GM19035 (cell line): ENCODE measurements around the gene PDE4D.
"Not testable (repeated sequence)": the region's sequence is repeated elsewhere in the genome, so short reads cannot be mapped to it uniquely, and the experiment has no call there.

ENCODE experiments used
- ATAC-seq: cut with Tn5 transposase; IDR thresholded peaks from one replicate; pipeline ENCODE4 v1.9.1; 2021; ENCODE audit not compliant: unreplicated experiment

The PDE4D gene

DNA sequence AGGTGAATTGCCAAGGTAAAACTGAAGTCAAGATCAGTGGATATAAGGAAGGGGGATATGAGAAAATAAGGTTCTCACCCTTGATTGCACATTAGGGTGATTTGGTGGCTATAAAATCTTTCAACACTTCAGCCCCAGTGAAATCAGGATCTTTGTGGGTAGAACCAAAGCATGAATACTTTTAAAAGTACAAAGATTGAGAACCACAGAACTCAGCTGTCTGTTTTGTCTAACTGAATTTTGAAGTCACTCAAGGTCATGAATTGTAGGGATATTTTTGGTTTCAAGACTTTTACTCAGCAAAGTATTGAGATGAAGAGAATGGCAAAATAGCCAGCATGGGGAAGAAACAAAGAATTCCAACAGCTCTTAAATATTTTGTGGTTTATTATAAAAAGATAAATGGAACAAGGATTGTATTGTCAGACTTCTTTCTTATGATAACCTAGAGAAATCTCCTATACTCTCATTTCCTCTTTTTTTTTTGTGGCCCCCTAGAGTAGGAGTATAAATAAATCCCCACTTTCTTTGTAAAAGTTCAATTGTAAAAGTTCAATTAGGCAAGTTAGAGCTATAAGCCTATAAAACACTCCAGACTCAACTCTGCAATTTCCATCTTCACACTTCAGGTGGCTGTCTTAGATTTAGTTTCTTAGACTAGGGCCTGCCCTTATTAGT lies 272.9 kb downstream of the PDE4D start:
- ATAC-seq: no peak

DNA sequence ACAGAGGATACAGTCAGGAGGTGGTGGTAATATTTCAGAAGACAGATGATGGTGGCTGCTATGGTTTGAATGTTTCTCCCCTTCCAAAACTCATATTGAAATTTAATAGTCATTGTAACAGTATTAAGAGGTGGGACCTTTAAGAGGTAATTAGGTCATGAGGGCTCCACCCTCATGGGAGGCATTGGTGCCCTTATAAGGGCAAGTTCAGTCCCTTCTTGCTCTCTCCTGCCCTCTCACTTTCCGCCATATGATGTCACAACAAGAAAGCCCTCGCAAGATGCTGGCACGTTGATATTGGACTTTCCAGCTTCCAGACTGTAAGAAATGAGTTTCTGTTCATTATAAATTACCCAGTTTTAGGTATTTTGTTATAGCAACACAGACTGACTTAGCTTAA lies 274.9 kb downstream of the PDE4D start:
- ATAC-seq: no peak

DNA sequence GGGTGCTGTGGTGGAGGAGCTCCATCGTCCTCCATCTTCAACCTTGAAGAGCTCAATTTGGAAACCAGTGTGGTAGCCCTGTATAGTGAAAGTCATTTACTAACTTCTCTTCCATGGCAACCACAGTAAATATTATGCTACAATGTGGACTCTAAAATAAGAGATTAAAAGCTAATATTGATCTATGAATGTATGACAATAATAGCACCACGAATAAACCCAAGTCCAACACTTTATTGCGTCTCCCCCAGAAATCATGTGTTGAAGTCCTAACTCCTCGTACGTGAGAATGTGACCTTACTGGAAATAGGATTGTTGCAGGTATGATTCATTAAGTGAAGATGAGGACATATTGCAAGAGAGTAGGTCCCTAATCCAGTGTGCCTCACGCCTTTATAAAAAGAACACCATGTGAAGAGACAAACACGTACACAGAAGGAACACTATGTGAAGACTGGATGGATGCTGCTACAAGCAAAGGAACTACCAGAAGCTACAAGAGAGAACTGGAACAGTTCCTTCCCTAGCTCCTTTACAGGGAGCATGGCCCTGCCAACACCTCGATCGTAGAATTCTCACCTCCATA lies 276.2 kb downstream of the PDE4D start:
- ATAC-seq: no peak

DNA sequence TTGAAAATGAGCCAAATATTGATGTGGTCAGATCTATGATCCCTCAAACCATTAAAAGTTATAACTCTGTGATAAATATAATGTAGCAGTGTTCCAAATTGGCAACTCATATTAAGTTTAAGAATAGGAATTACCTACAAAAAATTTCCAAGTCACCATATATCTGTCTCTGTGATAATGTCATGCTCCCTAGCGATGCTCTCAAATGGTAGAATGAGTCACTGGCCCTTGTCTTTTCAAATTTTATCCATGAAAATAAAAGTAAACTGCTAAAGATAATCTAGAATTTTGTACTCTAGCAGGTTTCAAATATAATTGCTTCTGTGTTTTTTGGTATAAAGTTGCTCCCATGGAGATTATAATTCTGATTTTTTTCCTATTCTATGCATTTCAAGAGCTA lies 277.1 kb downstream of the PDE4D start:
- no peak for ATAC-seq

DNA sequence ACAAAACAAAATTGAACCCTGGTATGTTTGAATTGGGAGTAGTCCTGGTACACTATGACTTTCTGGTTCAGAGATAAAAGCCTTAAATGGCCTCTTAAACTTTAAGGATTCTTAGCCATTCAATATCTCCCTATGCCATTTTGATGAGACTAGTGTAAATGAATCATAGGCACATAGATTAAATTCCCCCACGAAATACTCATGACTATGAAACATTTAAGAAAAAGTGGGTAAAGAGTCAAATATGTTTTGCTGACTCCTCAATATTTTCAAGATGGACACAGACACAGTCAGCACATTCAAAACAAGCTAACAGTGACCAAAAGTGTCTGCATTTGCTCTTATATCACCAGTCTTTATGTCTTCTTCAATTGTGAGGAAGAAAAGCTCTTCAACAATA lies 278.3 kb downstream of the PDE4D start:
- ATAC-seq: no peak

DNA sequence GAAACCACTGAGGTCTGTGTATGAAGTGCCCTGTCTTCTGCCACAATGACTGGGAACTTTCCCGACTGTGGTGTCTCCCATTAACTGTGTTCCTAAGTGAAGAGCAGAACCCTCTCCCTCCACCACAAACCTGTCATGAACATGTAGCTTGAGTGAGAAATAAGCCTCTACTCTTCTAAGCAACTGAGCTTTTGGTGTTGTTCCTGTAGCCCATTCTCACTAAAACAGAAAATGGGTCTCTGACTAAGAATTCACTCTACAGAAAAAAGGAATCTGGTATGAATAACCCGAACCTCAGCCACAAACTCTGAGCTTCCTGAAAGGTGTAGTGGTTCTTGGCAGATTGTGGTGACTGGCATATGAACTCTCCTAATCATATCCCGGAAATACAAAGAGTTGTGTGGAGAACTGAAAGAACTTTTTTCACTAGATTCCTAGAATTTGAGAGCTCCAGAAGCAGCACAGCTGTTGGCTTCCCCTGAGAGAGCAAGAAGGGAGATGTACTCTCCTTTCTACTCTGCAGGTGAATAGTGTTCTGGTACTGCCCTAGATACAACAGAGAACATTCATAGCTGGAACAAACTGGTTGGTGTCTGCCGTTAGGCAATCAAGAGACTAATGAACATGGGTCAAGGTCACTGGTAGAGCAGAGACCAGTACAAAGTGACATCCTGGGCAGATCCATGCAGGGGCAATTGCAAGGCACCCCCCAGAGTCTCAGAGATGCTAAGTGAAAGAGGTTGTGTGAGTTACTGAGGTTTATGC lies 283.8 kb downstream of the PDE4D start:
- no peak for ATAC-seq

DNA sequence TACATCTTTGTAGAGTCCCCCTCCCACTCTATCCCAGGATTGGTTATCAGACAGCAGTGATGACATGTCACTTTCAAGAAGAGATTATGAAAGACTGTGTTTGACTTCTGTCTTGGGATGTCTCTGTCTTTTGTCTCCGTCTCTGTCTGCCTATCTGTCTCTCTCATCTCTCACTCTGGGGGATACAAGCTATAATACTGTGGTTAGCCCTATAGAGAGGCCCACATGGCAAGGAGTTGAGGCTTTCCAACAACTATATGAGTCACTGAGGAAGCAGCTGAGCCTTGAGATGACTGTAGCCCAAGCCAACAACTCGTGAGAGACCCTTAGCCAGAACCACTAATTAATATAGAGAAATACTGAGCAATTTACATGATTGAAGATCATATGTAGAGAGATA lies 284.8 kb downstream of the PDE4D start:
- no peak for ATAC-seq

DNA sequence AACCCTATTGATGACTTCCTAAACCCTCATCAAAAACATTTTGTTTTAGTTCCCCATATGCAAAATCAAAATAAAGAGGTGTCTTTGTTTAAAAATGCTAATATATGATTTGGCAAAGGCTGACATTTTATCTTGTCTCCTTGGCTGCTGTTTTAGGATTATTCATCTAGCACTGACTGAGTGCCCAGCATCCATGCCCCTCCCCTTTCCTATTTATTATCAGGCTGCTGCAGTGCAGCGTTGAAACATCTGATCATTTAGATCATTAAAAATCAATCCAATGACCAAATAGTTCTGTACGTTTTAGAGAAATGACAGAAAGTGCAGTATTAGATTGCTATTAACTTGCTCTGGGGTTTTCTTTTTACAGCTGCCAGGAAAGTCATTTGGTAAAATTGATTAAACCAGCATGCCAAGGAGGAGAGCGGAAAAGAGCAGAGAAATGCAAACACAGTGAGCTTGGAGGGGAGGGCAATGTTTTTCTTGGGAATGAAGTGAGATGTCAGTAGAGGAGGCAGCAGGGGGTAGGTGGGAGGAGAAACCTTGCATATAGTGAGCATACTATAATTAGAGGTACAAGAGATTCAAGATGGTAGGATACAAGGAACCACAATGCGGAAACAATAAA lies 286.3 kb downstream of the PDE4D start:
- no peak for ATAC-seq

DNA sequence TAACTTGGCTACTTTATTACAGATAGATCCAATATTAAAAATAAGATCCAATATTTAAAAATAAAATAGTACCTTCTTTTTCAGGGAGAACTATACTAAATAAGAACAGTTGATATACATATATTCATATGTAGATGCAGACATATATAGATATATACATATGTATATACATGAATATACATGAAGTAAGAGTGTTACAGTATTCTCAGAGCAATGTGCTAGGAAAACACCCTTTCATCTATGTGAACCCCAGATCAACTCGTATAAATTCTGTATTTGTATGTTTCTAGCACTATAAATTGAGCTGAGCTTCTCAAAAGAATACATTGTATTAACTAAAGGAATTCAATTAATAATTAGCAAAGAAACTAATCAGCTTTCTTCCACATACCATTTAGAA lies 287.6 kb downstream of the PDE4D start:
- ATAC-seq: no peak

DNA sequence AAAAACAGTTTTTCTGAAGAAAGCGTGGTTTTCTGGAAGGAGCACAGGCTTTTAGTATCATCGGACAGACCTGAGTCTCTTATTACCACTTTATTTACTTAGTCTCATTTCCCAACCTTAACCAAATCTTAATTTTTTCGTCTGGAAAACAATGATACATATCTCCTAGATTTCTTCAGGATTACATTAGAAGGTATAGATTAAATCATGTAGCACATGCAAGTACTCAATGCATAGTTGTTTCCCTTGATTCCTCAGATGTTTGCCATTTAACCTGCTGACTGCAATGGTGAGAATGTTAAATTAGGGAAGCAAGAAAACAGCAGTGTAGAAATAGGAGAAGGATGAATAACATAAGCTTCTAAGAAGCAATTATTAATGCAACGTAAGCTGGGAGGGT lies 289.4 kb downstream of the PDE4D start:
- no peak for ATAC-seq

DNA sequence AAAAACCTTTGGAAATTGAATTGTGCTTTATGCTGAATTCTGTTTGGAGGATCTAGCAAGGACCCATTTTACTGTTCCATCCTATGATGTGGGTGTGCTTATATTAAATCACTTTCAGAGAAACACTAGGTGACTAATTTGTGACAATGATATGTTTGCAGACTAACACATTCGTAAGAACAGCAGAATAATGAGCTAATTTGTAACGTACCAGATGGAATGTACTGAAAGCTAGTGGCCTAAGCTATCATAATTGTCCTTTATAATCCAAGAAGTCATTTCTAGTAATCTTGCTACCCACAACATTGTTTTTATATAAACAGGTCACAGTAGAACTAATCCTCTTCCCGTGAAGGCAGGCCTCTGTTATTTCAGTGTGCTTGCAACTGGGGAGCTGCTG lies 292.5 kb downstream of the PDE4D start:
- no peak for ATAC-seq

DNA sequence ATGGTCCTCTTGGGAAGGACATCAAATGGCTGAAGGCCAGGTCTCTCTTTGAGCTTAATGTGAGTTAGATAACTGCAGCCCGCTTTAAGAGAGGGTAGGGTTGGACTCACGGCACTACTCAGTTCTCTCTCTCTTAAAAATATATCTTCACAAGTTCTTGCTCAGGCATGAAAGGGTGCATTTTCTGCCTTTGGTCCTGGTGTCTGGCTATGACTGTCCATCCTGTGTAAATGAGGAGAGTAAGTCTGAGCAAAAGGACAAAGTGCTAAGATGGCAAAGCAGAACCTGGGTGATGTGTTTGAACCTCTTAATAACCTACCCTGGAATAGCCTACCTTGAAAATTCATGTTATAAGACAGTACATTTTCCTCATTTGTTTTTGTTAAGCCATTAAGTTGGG lies 293.4 kb downstream of the PDE4D start:
- ATAC-seq: no peak

DNA sequence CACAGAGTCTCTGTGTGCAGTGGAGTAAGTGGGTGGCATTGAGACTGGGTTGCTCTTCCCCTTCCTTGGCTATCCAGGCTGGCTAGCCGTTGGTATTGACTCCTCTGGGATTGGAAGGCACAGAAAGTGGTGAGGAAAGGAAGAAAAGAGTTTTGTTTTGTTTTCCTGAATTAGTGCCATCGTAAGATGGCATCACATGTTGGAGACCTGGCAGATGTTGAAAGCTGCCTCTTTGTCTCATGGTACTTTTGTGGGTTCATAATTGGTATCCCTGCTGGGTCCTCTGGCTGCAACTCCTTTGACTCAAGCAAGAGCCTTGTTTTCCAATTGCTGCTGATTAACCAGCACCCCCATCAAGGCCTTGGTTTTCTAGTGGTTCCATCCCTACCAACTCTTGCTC lies 293.8 kb downstream of the PDE4D start:
- no peak for ATAC-seq

DNA sequence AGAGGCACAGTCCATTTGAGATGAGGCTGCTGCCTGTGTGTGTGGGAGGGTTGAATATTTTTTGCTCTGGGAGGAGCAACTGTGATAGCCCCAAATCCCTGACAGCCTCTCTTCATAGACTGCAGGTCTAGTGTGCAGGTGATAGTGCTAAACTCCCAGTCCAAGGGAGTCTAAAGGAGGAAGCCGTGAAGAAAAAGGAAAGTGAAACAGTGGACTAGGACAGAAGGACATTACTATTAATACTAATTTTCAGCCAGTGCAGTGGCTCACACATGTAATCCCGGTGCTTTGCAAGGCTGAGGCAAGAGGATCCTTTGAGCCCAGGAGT lies 295.0 kb downstream of the PDE4D start:
- ATAC-seq: no peak

DNA sequence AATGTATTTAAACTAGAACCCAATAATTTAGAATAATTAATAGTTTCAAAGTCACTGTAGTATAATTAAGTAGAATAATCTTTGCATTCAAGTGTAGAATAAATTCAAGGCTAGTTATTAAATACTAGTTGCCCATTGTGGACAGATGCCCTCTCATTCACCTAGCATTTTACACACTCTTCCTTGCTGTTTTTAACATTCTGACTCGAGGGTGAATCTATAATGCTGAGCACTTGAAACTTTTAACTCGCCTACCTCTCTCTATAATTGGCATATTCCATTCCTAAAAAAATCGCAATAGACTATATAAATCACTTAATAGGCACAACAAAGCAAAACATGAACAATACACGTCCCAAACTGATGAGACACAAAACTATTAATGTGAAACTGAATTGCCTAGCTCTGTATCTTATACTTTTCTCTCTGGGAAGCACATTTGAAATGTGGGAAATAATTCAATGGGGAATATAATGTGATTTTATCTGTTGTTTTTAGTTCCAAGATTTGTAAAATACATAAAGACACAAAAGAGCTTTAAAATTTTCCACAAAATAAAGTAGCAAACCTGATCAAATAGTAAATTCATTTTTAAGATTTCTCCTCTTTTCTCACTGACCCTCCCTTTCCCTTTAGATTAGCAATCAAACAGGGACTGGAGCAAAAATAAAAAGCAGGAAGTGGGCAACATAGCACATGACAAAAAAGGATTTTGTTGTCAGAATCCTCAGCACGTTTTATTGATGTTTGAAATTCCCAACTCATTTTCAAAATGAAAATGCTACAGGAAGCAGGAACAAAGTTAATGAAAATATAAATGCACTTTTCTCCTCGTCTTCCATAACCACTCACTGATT lies 295.6 kb downstream of the PDE4D start:
- no peak for ATAC-seq

DNA sequence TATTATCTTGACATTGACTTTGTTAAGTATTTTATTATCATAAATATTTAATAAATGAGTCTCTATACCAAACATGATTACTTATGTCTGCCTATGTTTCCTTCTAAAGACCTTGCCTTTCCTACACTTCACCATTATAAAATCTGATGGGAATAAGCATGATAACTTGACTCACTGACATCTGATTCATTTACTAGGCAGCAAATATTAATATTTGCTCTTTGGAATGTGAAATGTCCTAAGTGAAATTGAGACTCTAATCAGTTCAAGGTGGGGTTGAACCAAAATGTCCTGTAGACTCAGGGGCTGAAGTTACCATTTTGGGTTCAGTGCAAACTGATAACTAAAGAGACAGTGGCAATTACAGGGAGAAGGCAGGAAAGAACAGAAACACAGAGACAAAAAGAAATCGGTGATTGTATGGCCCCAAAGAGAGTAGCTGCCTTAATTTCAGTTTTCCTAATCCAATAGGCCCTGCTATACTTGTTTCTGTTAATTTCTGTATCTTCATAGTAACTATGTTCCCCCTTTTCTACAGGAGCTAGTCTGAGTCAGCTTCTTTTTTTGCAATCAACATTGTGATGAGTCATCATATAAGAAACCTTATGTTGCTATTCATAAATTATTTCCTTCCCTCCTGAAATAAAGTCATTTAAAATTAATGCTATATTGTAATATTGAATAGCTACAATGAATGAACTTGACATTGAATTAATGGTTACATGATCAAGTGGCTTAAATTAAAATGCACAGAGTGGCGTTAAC lies 296.8 kb downstream of the PDE4D start:
- no peak for ATAC-seq

DNA sequence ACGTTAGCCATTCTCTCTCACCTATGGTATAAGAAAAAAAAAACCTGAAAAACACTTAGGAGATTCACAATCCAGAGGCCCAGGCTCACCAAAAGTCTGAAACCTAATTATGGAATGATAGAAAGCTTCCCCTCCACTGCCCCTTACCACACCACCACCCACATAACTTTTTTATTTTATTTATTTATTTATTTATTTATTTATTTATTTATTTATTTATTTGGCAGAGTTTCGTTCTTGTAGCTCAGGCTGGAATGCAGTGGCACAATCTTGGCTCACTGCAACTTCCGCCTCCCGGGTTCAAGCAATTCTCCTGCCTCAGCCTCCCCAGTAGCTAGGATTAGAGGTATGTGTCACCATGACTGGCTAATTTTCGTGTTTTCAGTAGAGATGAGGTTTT lies 299.4 kb downstream of the PDE4D start:
- not testable (repeated sequence) for ATAC-seq

DNA sequence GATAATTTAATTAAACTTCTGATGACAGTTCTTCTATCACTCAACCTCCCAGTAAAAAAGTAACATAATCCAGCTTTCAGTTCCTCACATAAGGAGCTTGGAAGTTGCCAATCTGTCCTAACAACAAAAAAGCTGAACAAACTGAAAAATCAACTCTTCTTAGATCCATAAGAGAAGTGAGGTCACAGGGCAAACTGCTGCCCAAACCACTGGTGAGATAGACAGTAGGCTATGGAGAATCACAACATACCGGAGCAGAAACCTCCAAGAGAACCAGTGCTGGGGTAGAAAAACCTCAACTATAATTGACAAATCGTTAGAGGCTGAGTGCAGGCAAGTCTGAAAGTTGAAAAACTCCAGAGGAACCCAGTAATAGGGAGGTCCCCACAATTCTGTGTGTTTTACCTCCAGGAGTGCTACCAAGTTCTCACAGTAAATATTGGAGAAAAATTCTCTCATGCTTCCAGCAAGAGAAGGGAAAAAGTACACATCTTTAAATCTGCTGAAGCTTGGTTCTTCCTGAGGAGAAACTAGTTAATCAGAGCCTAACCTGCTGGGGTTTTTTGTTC lies 300.0 kb downstream of the PDE4D start:
- no peak for ATAC-seq

DNA sequence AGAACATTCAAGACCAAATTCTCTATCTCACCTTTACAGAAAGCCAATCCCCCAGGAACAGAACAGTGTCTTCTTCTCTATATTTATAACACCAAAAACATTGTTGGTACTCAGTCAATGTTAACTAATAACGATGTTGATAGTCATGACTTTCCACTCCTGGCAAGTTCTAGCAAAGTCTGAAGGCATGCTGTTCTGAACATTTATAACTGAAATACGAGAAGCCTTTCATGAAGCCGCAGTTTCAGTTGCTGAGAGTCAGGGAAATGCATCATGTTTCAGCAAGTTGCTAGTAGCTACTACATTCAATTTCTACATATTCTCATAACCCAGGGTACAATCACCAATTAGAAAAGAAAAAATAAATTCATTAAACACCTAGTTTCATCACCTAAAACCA lies 301.4 kb downstream of the PDE4D start:
- no peak for ATAC-seq

DNA sequence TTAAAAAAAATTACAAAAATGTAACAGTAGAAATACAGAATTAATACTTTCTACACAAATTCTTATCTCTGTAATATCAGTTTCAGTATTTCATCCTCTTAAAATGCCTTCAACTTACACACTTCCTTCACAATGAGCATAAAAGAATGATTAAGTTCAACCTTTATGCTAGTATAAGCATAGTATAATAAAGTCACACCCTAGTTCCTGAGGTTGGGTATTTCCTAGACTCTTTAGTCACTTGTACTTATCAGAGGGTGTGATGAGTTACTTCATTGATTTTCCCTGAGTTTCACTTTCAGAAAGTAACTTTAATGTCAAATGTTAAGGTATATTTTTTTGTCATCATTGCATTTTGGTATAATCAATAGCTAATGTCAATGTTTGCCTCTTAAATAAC lies 302.4 kb downstream of the PDE4D start:
- ATAC-seq: peak; percentile 68
